ENCODE results near the gene PAF1.

DNA sequence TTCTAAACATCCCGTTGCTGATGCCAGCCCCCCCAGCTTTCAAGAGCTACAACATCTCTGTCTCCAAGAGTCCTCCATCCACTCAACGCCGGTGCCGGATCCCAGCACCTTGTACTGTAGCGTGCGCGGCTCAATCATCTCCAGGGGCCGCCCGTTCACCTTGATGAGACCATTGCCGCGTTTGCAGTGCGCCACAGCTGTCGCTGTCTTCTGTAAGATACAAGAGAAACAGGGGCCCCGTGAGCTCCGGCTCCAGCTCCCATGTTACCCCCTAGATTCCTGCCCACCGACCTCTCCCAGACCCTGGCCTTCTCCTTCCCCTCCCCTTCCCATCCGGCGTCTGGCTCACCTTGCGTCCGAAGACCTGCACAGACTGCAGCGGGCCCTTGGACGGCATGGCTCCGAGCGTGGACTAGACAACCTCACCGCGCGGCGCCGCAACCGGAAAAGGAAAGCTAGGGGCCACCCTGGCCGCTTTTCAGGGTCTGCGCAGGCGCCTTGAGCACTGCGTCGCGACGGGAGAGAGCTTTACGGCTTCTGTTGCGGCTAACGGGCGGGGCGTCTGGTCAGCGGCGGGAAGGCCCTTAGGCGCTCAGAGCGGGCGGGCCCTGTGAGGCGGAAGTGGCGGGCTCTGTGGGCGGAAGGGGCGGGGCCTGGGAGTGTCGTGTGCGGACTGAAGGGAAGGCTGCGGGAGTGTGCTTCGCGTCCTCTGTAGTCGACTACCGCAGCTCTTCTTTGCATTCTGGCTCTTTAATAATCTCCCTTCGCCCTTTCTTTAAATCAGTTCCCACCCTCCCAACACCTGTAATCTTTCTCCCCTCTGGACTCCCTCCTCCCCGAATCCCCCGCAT lies 44.8 kb upstream of the PAF1 start, which contains the start of gene RPS16:
- no peak for TF ChIP-seq CTCF (IDR thresholded peaks at IDR 0.05)
- no peak for TF ChIP-seq ZFX (IDR thresholded peaks at IDR 0.05; ENCODE audit: borderline replicate concordance)

All from 22Rv1 (cell line).